SK-N-SH (cell line): ENCODE data around the gene ARHGDIA. TPM values are rescaled to one million over a fixed set of nuclear protein-coding genes. Genes with fewer than 3 reads are reported as not detected.

Experiments
- CTCF ChIA-PET: fragments of 300-600, 350-600 bp; formaldehyde crosslinking; extraction: SDS; loops from one replicate; lab custom pipeline; 2021; lab: Yijun Ruan, JAX
- POLR2A ChIA-PET: fragments of 350-600 bp; sonication (Branson Sonifier 250); formaldehyde crosslinking; extraction: SDS; loops from one replicate; lab custom pipeline; 2020; ENCODE audit warnings: antibody characterized with exemption, inconsistent platforms; lab: Yijun Ruan, JAX
- DNase-seq: peaks from one replicate; pipeline ENCODE4 v3.0.0; 2012
- H2AFZ ChIP-seq: fragments of 200-600 bp; sonication (generic); 2 replicates; pipeline ENCODE4 v1.8.1; 2016; ENCODE audit warnings: antibody characterized with exemption, mild to moderate bottlenecking, low read depth
- H3F3A ChIP-seq: fragments of 200-600 bp; sonication (generic); replicated peaks from 2 replicates; pipeline ENCODE3; 2016; ENCODE audit warnings: antibody characterized with exemption, mild to moderate bottlenecking; ENCODE audit not compliant: insufficient read depth
- H3K27ac ChIP-seq, 2 experiments: fragments of 200-500 bp in 1 of 2; fragments of 200-600 bp in 1 of 2; sonication (Bioruptor generic) in 1 of 2; sonication (generic), shearing (Covaris generic) in 1 of 2; 2 replicates each; pipeline versions ENCODE4 v1.5.1 to v1.6.1; 2014 to 2016; ENCODE audit warnings: low read depth in 2 of 2, inconsistent platforms in 1 of 2, low read length in 1 of 2, mild to moderate bottlenecking in 1 of 2, mixed read lengths in 1 of 2
- H3K27me3 ChIP-seq: fragments of 200-600 bp; sonication (generic), shearing (Covaris generic); 2 replicates; pipeline ENCODE4 v1.6.1; 2016; ENCODE audit warnings: mixed run types; ENCODE audit not compliant: insufficient read depth
- H3K36me3 ChIP-seq, 2 experiments: fragments of 200-500 bp in 1 of 2; fragments of 200-600 bp in 1 of 2; sonication (Bioruptor generic) in 1 of 2; sonication (generic) in 1 of 2; replicated peaks in 1 of 2; 2 replicates each; pipeline versions ENCODE3 to v1.5.1; 2014 to 2016; ENCODE audit warnings: low read length in 1 of 2, mild to moderate bottlenecking in 1 of 2; ENCODE audit not compliant: insufficient read depth in 2 of 2, control insufficient read depth in 1 of 2
- H3K4me1 ChIP-seq, 2 experiments: fragments of 200-500 bp in 1 of 2; fragments of 200-600 bp in 1 of 2; sonication (Bioruptor generic) in 1 of 2; sonication (generic), shearing (Covaris generic) in 1 of 2; 2 replicates each; pipeline versions ENCODE4 v1.5.1 to v1.6.1; 2014 to 2016; ENCODE audit warnings: low read depth in 1 of 2, low read length in 1 of 2, mixed run types in 1 of 2; ENCODE audit not compliant: insufficient read depth in 2 of 2, control insufficient read depth in 1 of 2
- H3K4me2 ChIP-seq: fragments of 200-600 bp; sonication (generic), shearing (Covaris generic); 2 replicates; pipeline ENCODE4 v1.6.1; 2017; ENCODE audit warnings: mixed run types
- H3K4me3 ChIP-seq, 2 experiments: fragments of 200-500 bp in 1 of 2; fragments of 200-600 bp in 1 of 2; sonication (Bioruptor generic) in 1 of 2; sonication (generic), shearing (Covaris generic) in 1 of 2; 2 replicates each; pipeline versions ENCODE4 v1.5.1 to v1.8.1; 2014 to 2016; ENCODE audit warnings: low read depth in 2 of 2, inconsistent platforms in 1 of 2, low read length in 1 of 2, mild to moderate bottlenecking in 1 of 2, mixed read lengths in 1 of 2, moderate library complexity in 1 of 2
- H3K79me2 ChIP-seq: fragments of 200-600 bp; sonication (generic); 2 replicates; pipeline ENCODE4 v1.8.1; 2017; ENCODE audit warnings: mild to moderate bottlenecking; ENCODE audit not compliant: insufficient read depth
- H3K9ac ChIP-seq: fragments of 200-600 bp; sonication (generic); 2 replicates; pipeline ENCODE4 v1.6.1; 2017; ENCODE audit warnings: mixed run types
- H3K9me2 ChIP-seq: fragments of 200-600 bp; sonication (generic); 2 replicates; pipeline ENCODE4 v1.6.1; 2017; ENCODE audit warnings: mixed run types
- H3K9me3 ChIP-seq: fragments of 200-600 bp; sonication (generic); 2 replicates; pipeline ENCODE4 v1.6.1; 2017; ENCODE audit warnings: mixed run types, mild to moderate bottlenecking, moderate library complexity
- H4K20me1 ChIP-seq: fragments of 200-600 bp; sonication (generic); 2 replicates; pipeline ENCODE4 v1.6.1; 2017; ENCODE audit warnings: mild to moderate bottlenecking, mixed run types; ENCODE audit not compliant: insufficient read depth
- EP300 ChIP-seq, 2 experiments: IDR thresholded peaks; 2 replicates each; pipeline versions ENCODE4 v1.4.0 to v1.6.1; 2012; ENCODE audit warnings: borderline replicate concordance in 1 of 2, low read depth in 1 of 2, low read length in 1 of 2
- EZH2phosphoT487 ChIP-seq: fragments of 200-600 bp; sonication (generic); IDR thresholded peaks from 2 replicates; pipeline ENCODE4 v1.6.1; 2017; ENCODE audit warnings: low read depth, mixed run types, mild to moderate bottlenecking, antibody characterized with exemption, moderate library complexity, borderline replicate concordance
- FOXJ3 ChIP-seq: sonication (generic); formaldehyde crosslinking; IDR thresholded peaks from 2 replicates; pipeline ENCODE4 v1.5.1; 2020; ENCODE audit warnings: mild to moderate bottlenecking, missing genetic modification reagents
- GABPA ChIP-seq: IDR thresholded peaks from 2 replicates; pipeline ENCODE4 v1.4.0; 2012; ENCODE audit warnings: low read depth, mild to moderate bottlenecking
- GATA2 ChIP-seq: sonication (generic); formaldehyde crosslinking; IDR thresholded peaks from 2 replicates; pipeline ENCODE4 v1.5.0; 2020; ENCODE audit warnings: mild to moderate bottlenecking, missing genetic modification reagents
- JUND ChIP-seq: IDR thresholded peaks from 2 replicates; pipeline ENCODE4 v1.4.0; 2012
- MEF2A ChIP-seq: IDR thresholded peaks from 2 replicates; pipeline ENCODE4 v1.4.0; 2012; ENCODE audit warnings: low read depth, borderline replicate concordance
- MXI1 ChIP-seq: IDR thresholded peaks from 2 replicates; pipeline ENCODE4 v1.6.1; 2012; ENCODE audit warnings: mild to moderate bottlenecking, low read depth, low read length, improper control_type of control experiment
- NRF1 ChIP-seq: IDR thresholded peaks from 2 replicates; pipeline ENCODE4 v1.6.1; 2012; ENCODE audit warnings: low read depth, mild to moderate bottlenecking, low read length
- RCOR1 ChIP-seq: fragments of 150-350 bp; IDR thresholded peaks from 2 replicates; pipeline ENCODE4 v1.6.1; 2017; ENCODE audit warnings: antibody characterized with exemption, low read length
- RFX5 ChIP-seq: IDR thresholded peaks from 2 replicates; pipeline ENCODE4 v1.6.1; 2012; ENCODE audit warnings: mild to moderate bottlenecking, improper control_type of control experiment, low read length
- SIN3A ChIP-seq: IDR thresholded peaks from 2 replicates; pipeline ENCODE4 v1.6.1; 2012; ENCODE audit warnings: low read depth, mild to moderate bottlenecking, low read length, moderate library complexity, borderline replicate concordance
- TAF1 ChIP-seq: IDR thresholded peaks from 2 replicates; pipeline ENCODE4 v1.6.1; 2012; ENCODE audit warnings: low read depth, mild to moderate bottlenecking, low read length, moderate library complexity, borderline replicate concordance
- TCF12 ChIP-seq: IDR thresholded peaks from 2 replicates; pipeline ENCODE4 v1.4.0; 2012
- YY1 ChIP-seq: IDR thresholded peaks from 2 replicates; pipeline ENCODE4 v1.4.0; 2012; ENCODE audit warnings: low read depth, mild to moderate bottlenecking
- WGBS: methylation state at CpG from one replicate; pipeline ENCODE4 v1.1.6; 2017; ENCODE audit warnings: low lambda C conversion rate; 5-methylcytosine and 5-hydroxymethylcytosine counted together
- polyA plus RNA-seq, 3 experiments: library from polyadenylated mRNA; depleted of rRNA; stranded (reverse); fragments of >200 nt; gene quantifications; 2 replicates each; pipeline ENCODE4 v1.2.3, GENCODE V29; 2012
- TF ChIP-seq, protein P1 (sequence below): IDR thresholded peaks from 2 replicates; pipeline ENCODE4 v1.4.0; 2012; ENCODE audit warnings: low read depth, borderline replicate concordance

ARHGDIA gene
- polyA plus RNA-seq, 1 of the 3 experiments (the other 2 are of a cell fraction), result 385 TPM

DNA sequence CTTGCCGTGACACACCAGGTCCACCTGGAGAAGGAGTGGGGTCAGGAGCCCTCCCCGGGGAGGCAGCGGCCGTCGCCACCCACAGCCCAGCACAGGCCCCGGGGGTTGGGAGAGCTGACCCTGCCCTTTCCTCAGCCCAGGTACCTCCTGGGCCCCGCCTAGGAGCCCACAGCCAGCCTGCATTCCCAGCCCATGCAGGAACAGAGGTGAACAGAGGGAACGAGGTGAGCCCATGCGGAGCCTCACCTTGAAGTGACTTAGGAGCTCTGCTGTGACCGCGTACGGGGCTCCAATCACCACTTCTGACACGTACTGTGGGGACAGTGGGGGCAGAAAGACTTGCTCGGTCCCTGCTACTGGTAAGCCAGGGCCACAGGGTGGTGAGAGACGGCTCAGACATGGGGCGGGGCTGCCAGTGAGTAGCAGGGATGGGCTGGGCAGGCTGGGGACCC is 34.3 kb upstream of the ARHGDIA start (continued):
- no peak for TF ChIP-seq MXI1
- TF ChIP-seq EP300 (IDR thresholded peaks at IDR 0.05; ENCODE audit: borderline replicate concordance in 1 of 2, low read depth in 1 of 2, low read length in 1 of 2), result no peak
- no peak for TF ChIP-seq RCOR1
- no peak for TF ChIP-seq GATA2
- TF ChIP-seq YY1, result no peak
- TF ChIP-seq RFX5, result no peak
- TF ChIP-seq GABPA, result no peak
- TF ChIP-seq NRF1, result no peak
- TF ChIP-seq, protein P1, sequence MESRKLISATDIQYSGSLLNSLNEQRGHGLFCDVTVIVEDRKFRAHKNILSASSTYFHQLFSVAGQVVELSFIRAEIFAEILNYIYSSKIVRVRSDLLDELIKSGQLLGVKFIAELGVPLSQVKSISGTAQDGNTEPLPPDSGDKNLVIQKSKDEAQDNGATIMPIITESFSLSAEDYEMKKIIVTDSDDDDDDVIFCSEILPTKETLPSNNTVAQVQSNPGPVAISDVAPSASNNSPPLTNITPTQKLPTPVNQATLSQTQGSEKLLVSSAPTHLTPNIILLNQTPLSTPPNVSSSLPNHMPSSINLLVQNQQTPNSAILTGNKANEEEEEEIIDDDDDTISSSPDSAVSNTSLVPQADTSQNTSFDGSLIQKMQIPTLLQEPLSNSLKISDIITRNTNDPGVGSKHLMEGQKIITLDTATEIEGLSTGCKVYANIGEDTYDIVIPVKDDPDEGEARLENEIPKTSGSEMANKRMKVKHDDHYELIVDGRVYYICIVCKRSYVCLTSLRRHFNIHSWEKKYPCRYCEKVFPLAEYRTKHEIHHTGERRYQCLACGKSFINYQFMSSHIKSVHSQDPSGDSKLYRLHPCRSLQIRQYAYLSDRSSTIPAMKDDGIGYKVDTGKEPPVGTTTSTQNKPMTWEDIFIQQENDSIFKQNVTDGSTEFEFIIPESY, result no peak
- TF ChIP-seq MEF2A, result no peak
- TF ChIP-seq TCF12, result no peak

GRCh38 chr17:81904600-81905423 is 33.7 kb upstream of the ARHGDIA start:
- H3K4me3 ChIP-seq, result no peak overlapping the region
- peaks cover 0 to 10% of the 10 kb centered on the region in 2 experiments; a peak in 1 of 4 replicates for H3K4me1 ChIP-seq
- no peaks in the 10 kb centered on the region for H3K9me2 ChIP-seq
- no peaks in the 10 kb centered on the region for H3K27me3 ChIP-seq
- peaks cover 12% of the 10 kb centered on the region for H3F3A ChIP-seq
- H3K4me2 ChIP-seq, result no peak overlapping the region
- no peak overlapping the region for H3K9ac ChIP-seq
- POLR2A ChIA-PET, result interaction anchor here (0.6 kb wide), 1 partner anchor 193 kb away, joined by 3 read pairs; no protein-coding TSS in a partner anchor
- CTCF ChIA-PET, result interaction anchor here (1.2 kb wide), 1 partner anchor 55 kb away, joined by 3 read pairs; no protein-coding TSS in a partner anchor
- no peak overlapping the region for H2AFZ ChIP-seq
- 92% methylated on average over 25 of the region's 28 CpGs for WGBS
- H3K9me3 ChIP-seq, result no peaks in the 10 kb centered on the region
- H3K79me2 ChIP-seq, result no peaks in the 10 kb centered on the region
- no peak for DNase-seq
- peaks cover 6 to 57% of the 10 kb centered on the region in 2 experiments for H3K36me3 ChIP-seq
- no peak overlapping the region for H3K27ac ChIP-seq
- TF ChIP-seq JUND (no peak), RFX5 (no peak), SIN3A (no peak), FOXJ3 (CRISPR knock-in tag) (no peak), TAF1 (no peak), EZH2phosphoT487 (no peak)
- H4K20me1 ChIP-seq, result no peaks in the 10 kb centered on the region
